K562 (cell line): ENCODE data around the gene GPSM3. TPM values are rescaled to one million over a fixed set of nuclear protein-coding genes. Genes with fewer than 3 reads are reported as not detected.
A peak's percentile ranks its signal among the peaks of the same experiment; 100 is the strongest.

ENCODE experiments used
- CHD1 ChIP-seq: fragments of 200-600 bp; sonication (generic); IDR thresholded peaks from one replicate; pipeline ENCODE4 v1.6.1; 2012; ENCODE audit warnings: mild to moderate bottlenecking, moderate library complexity, low read length, inconsistent platforms
- DPF2 ChIP-seq: fragments of 450-650 bp; IDR thresholded peaks from 2 replicates; pipeline ENCODE4 v1.6.1; 2016
- E2F8 ChIP-seq: fragments of 450-650 bp; IDR thresholded peaks from 2 replicates; pipeline ENCODE4 v1.7.1; 2018; ENCODE audit warnings: mild to moderate bottlenecking, low read depth; ENCODE audit not compliant: partially characterized antibody
- EGR1 ChIP-seq: fragments of 450-650 bp; conservative IDR thresholded peaks from 2 replicates; pipeline ENCODE4 v1.6.1; 2017; ENCODE audit warnings: mild to moderate bottlenecking
- FOSL1 ChIP-seq: fragments of 200-800 bp; sonication (Bioruptor generic); conservative IDR thresholded peaks from 2 replicates; pipeline ENCODE4 v1.6.1; 2016; ENCODE audit warnings: missing genetic modification characterization, missing compliant biosample characterization
- GATAD2B ChIP-seq: fragments of 450-650 bp; IDR thresholded peaks from 2 replicates; pipeline ENCODE4 v1.6.1; 2017; ENCODE audit warnings: mild to moderate bottlenecking, borderline replicate concordance
- HBP1 ChIP-seq: fragments of 450-650 bp; formaldehyde crosslinking; IDR thresholded peaks from 2 replicates; pipeline ENCODE4 v1.4.0; 2022; ENCODE audit warnings: missing genetic modification characterization
- HDAC3 ChIP-seq: fragments of 450-650 bp; IDR thresholded peaks from 2 replicates; pipeline ENCODE4 v1.6.1; 2018; ENCODE audit warnings: borderline replicate concordance, mild to moderate bottlenecking, moderate library complexity; ENCODE audit not compliant: partially characterized antibody
- RFX1 ChIP-seq: fragments of 450-650 bp; IDR thresholded peaks from 2 replicates; pipeline ENCODE4 v1.6.1; 2016; ENCODE audit warnings: mild to moderate bottlenecking, moderate library complexity
- SMAD1 ChIP-seq: fragments of 150-350 bp; IDR thresholded peaks from 2 replicates; pipeline ENCODE4 v1.6.1; 2014; ENCODE audit warnings: low read length, low read depth; ENCODE audit not compliant: partially characterized antibody
- TBP ChIP-seq: optimal IDR thresholded peaks from 2 replicates; pipeline ENCODE3; 2011; ENCODE audit warnings: low read depth, low read length, improper control_type of control experiment
- UBTF ChIP-seq, 2 experiments: IDR thresholded peaks; 2 replicates each; pipeline ENCODE4 v1.6.1; 2012; ENCODE audit warnings: improper control_type of control experiment in 2 of 2, low read depth in 2 of 2, low read length in 2 of 2, borderline replicate concordance in 1 of 2
- VEZF1 ChIP-seq: fragments of 200-800 bp; sonication (Bioruptor generic); IDR thresholded peaks from 2 replicates; pipeline ENCODE4 v1.6.1; 2017; ENCODE audit warnings: missing genetic modification characterization, missing compliant biosample characterization
- ZMIZ1 ChIP-seq, 2 experiments: fragments of 150-350 bp in 1 of 2; IDR thresholded peaks; 2 replicates each; pipeline ENCODE4 v1.6.1; 2012 to 2016; ENCODE audit warnings: low read depth in 2 of 2, low read length in 2 of 2, mild to moderate bottlenecking in 1 of 2, moderate library complexity in 1 of 2
- polyA plus RNA-seq, 8 experiments: library from polyadenylated mRNA; depleted of rRNA in 4 of 8; stranded (reverse) in 5 of 8; unstranded in 3 of 8; fragments of >200 nt; fragmentation: Nextera tagmentation in 2 of 8; fragmentation: Illumina TruSeq in 1 of 8; extraction: Ambion mirVana in 2 of 8; extraction: Trizol in 1 of 8; gene quantifications; 2 replicates each; pipeline versions ENCODE4 v1.2.1 to v1.2.3, GENCODE V29; 2011 to 2014; ENCODE audit warnings: inconsistent platforms in 1 of 8, missing spikeins in 1 of 8
- total RNA-seq, 7 experiments: library from RNA; depleted of rRNA in 6 of 7; stranded (reverse); fragments of >200 nt in 6 of 7; fragmentation: Illumina TruSeq in 2 of 7; extraction: Trizol in 2 of 7; gene quantifications; 2 replicates each; pipeline versions ENCODE4 v1.2.1 to v1.2.3, GENCODE V29; 2011 to 2021; ENCODE audit warnings: low replicate concordance in 1 of 7

Gene GPSM3
- total and polyA plus RNA-seq, 9 of the 15 experiments (the other 6 are each of a cell fraction or from before 2014, with no cell fraction given), result 5.3 to 42.6 (median 24.4) TPM

- TF ChIP-seq E2F8 (peak; percentile 21), HDAC3 (peak; percentile 18), DPF2 (peak; percentile 66), SMAD1 (peak; percentile 30), CHD1 (no peak), FOSL1 (tag) (no peak; the same call in 1 of the 2 replicates), EGR1 (peak; percentile 86), UBTF (IDR thresholded peaks at IDR 0.05; ENCODE audit: borderline replicate concordance in 1 of 2, low read depth in 2 of 2, low read length in 2 of 2) (peak; percentile 73 to 79; a peak in 2 of 4 replicates), RFX1 (no peak), ZMIZ1 (IDR thresholded peaks at IDR 0.05; ENCODE audit: low read depth in 2 of 2, low read length in 2 of 2) (no peak; a peak in 1 of 4 replicates), HBP1 (no peak), TBP (peak; percentile 52), VEZF1 (CRISPR knock-in tag) (peak; percentile 38; the same call in 1 of the 2 replicates), GATAD2B (peak; percentile 30; the same call in 1 of the 2 replicates)
These were observed 39.5 kb downstream of the GPSM3 start (continued) for GRCh38 chr6:32152769-32153563.
